HG02852 (cell line): ENCODE data around the gene PPFIBP1.
"Not testable (repeated sequence)": the region's sequence is repeated elsewhere in the genome, so short reads cannot be mapped to it uniquely, and the experiment has no call there.

Experiments used
- ATAC-seq: cut with Tn5 transposase; IDR thresholded peaks from one replicate; pipeline ENCODE4 v1.9.1; 2021; ENCODE audit warnings: mild to moderate bottlenecking, moderate library complexity; ENCODE audit not compliant: unreplicated experiment

PPFIBP1 gene

GRCh38 chr12:27622436-27623195 lies 98.6 kb downstream of the PPFIBP1 start:
- ATAC-seq = no peak

- ATAC-seq = no peak
These were observed 99.6 kb downstream of the PPFIBP1 start for GRCh38 chr12:27623645-27624044.

- ATAC-seq = no peak
These were observed 100.6 kb downstream of the PPFIBP1 start for GRCh38 chr12:27624586-27624985.

- no peak for ATAC-seq
These were observed 103.3 kb downstream of the PPFIBP1 start for GRCh38 chr12:27627123-27627852.

- not testable (repeated sequence) for ATAC-seq
These were observed 104.0 kb downstream of the PPFIBP1 start for GRCh38 chr12:27627853-27628469.

- ATAC-seq = not testable (repeated sequence)
These were observed 106.2 kb downstream of the PPFIBP1 start for GRCh38 chr12:27630219-27630618.

- ATAC-seq = no peak
These were observed 107.4 kb downstream of the PPFIBP1 start for GRCh38 chr12:27631365-27631764.

- ATAC-seq = no peak
These were observed 107.9 kb downstream of the PPFIBP1 start for GRCh38 chr12:27631813-27632491.

- ATAC-seq = no peak
These were observed 111.5 kb downstream of the PPFIBP1 start for GRCh38 chr12:27635349-27635972.

GRCh38 chr12:27636569-27636968 lies 112.6 kb downstream of the PPFIBP1 start:
- ATAC-seq = not testable (repeated sequence)

- no peak for ATAC-seq
These were observed 113.5 kb downstream of the PPFIBP1 start for GRCh38 chr12:27637524-27637923.

GRCh38 chr12:27639265-27639664 lies 115.3 kb downstream of the PPFIBP1 start:
- ATAC-seq = no peak

- ATAC-seq = not testable (repeated sequence)
These were observed 116.7 kb downstream of the PPFIBP1 start for GRCh38 chr12:27640566-27641200.

- ATAC-seq = not testable (repeated sequence)
These were observed 118.4 kb downstream of the PPFIBP1 start for GRCh38 chr12:27642361-27642760.

- not testable (repeated sequence) for ATAC-seq
These were observed 118.9 kb downstream of the PPFIBP1 start for GRCh38 chr12:27642892-27643291.

GRCh38 chr12:27644158-27644845 lies 120.3 kb downstream of the PPFIBP1 start:
- ATAC-seq = no peak

- no peak for ATAC-seq
These were observed 121.7 kb downstream of the PPFIBP1 start for GRCh38 chr12:27645671-27646070.

GRCh38 chr12:27646149-27646548 lies 122.1 kb downstream of the PPFIBP1 start:
- ATAC-seq = no peak

GRCh38 chr12:27650011-27650410 lies 126.0 kb downstream of the PPFIBP1 start:
- no peak for ATAC-seq

- no peak for ATAC-seq
These were observed 127.2 kb downstream of the PPFIBP1 start for GRCh38 chr12:27651201-27651600.
